Measurements from ENCODE around the gene LIMA1.
"Not testable (repeated sequence)": the region's sequence is repeated elsewhere in the genome, so short reads cannot be mapped to it uniquely, and the experiment has no call there.

Gene LIMA1

DNA sequence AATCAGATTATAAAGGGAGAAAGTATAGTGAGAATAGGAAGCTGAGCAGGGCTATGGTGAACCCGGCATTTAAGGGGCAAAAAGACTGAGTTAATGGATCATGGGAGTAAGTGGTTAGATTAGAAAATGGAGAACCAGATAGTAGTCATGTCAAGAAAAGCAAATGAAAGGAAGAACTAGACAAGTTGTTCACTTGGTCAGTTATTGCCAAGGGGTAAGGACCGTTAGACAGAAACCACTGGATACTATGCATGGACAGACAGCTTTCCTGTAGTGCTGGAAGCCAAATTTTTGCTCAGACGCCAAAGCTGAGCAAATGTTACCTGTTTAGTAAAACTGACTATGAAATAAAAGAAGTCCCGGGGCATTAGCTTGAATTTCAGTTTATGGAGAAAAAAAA, 3.8 kb downstream of the LIMA1 start:
- DNase-seq (ENCODE audit: low spot score), result no peak
- Histone ChIP-seq H3K4me3 (no peak overlapping the region), H3K27ac (no peak overlapping the region)
- TF ChIP-seq, protein P1, sequence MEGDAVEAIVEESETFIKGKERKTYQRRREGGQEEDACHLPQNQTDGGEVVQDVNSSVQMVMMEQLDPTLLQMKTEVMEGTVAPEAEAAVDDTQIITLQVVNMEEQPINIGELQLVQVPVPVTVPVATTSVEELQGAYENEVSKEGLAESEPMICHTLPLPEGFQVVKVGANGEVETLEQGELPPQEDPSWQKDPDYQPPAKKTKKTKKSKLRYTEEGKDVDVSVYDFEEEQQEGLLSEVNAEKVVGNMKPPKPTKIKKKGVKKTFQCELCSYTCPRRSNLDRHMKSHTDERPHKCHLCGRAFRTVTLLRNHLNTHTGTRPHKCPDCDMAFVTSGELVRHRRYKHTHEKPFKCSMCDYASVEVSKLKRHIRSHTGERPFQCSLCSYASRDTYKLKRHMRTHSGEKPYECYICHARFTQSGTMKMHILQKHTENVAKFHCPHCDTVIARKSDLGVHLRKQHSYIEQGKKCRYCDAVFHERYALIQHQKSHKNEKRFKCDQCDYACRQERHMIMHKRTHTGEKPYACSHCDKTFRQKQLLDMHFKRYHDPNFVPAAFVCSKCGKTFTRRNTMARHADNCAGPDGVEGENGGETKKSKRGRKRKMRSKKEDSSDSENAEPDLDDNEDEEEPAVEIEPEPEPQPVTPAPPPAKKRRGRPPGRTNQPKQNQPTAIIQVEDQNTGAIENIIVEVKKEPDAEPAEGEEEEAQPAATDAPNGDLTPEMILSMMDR (IDR thresholded peaks at IDR 0.05), result no peak

DNA sequence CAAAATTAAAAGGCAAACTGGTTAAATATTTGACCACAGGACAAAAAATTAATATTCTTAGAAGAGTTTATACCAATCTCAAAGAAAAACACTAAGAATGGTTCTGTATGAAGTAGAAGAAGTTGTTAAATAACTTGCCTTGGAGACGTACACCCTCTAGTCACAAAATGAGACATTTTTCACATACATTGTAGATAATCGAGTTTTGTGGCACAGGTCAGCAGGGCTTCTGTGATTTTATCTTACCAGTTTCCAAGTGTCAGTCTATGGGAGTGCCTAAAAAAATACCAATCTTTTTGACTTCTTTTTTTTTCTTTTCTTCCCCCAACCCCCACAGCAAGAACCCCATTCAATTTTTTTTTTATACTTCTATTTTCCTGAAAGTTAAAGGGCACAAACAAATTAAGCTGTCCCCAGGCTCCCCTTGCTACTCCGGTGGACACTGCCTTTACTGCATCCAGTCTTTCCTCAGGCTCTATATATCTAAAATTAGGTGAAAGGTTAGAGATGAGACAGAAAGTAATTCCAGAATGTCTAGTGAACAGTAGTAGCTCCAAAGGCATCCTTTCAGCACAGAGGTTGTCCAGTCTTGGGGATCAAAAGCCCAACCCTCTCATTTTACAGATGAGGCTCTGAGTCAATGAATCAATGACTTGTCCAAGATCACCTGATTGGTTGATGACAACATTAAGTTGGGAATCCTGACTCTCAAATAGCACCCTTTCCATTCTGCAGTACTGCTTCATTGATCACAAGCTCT, 6.2 kb downstream of the LIMA1 start:
- H3K27ac ChIP-seq, result peak overlapping the region in 1 of 2 donors; percentile 3
- TF ChIP-seq, protein P1 (IDR thresholded peaks at IDR 0.05), result no peak
- DNase-seq (ENCODE audit: low spot score), result no peak
- H3K4me3 ChIP-seq, result no peak overlapping the region

DNA sequence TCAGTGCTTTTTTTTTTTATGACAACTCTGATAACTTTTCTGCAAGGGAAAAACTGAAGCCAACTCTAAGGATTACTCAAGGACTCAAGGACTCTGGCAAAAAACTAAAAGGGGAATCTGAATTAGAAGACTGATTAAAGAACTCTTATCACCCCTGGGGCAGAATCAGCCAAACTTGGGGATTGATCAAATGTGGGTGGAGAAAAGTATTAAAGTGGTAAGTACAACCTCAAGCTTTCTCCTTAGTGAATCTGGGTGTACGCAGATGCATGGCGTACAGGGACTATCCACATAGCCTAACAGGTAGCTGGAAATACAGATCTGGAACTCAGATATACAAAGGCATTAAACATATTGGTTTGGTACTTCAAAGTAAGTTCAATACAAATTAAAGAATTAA, 7.3 kb downstream of the LIMA1 start:
- Histone ChIP-seq H3K4me3 (no peak overlapping the region), H3K27ac (no peak overlapping the region)
- TF ChIP-seq, protein P1 (IDR thresholded peaks at IDR 0.05), result no peak
- no peak for DNase-seq (ENCODE audit: low spot score)

DNA sequence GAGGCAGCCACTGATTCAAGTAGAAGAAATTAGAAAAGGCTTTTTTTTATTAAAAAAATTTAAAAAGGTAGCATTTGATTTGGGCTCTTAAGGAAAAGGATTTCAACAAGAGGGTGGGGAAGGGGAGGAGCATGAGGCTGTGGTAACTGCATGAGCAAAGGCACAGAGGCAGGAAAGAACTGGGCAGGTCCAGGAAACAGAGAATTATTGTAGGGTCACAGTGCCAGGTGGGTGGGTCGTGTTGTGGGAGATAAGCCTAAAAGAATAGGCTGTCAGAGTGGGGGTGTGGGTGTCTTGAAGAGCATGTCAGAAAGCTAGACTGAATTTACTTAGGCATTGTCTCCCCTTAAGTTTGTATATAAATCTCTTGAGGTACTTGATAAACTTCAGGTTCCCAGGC, 7.8 kb downstream of the LIMA1 start:
- no peak for DNase-seq (ENCODE audit: low spot score)
- Histone ChIP-seq H3K4me3 (no peak overlapping the region), H3K27ac (peak overlapping the region in 1 of 2 donors; percentile 56)
- TF ChIP-seq, protein P1 (IDR thresholded peaks at IDR 0.05), result no peak

DNA sequence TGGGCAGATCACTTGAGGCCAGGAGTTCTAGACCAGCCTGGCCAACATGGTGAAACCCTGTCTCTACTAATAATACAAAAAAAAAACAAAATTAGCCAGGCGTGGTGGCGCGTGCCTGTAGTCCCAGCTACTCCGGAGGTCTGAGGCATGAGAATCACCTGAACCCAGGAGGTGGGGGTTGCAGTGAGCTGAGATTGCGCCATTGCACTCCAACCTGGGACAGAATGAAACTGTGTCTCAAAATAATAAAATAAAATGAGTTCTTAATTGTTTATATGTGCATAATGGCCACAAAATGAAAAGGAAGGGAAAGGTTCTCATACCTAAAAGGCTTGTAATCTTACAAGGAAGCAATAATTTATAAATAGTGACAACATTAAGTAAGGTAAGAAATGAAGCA, 8.2 kb downstream of the LIMA1 start:
- H3K27ac ChIP-seq, result peak overlapping the region in 1 of 2 donors; percentile 22
- not testable (repeated sequence) for H3K4me3 ChIP-seq; DNase-seq (ENCODE audit: low spot score)

DNA sequence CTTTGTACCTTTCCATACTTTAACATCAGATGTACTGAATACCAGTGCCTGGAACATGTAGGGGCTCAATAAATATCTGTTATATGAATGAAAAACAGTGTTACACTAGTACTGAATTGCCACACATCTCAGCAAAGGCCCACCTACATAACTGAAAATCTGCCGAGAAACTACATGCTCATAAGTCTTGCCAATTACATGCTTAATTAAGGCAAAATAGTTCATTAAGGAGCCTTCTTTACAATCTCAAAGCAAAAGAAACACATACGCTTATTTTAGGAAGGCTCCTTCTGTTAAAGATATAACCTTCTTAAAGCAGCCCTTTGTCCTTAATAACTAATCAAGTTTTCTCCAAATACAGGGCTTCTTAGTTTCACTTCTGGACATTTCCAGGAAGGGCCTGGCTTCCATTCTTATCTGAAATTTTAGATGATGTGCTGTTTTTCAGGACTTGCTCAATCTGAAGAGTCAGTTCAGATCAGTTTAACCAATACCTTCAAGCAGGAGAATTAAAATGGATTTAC, 11.5 kb downstream of the LIMA1 start:
- no peak for DNase-seq (ENCODE audit: low spot score)
- peak overlapping the region; percentile 69 to 74 for H3K27ac ChIP-seq
- TF ChIP-seq, protein P1 (IDR thresholded peaks at IDR 0.05), result no peak
- H3K4me3 ChIP-seq, result peak overlapping the region; percentile 58

DNA sequence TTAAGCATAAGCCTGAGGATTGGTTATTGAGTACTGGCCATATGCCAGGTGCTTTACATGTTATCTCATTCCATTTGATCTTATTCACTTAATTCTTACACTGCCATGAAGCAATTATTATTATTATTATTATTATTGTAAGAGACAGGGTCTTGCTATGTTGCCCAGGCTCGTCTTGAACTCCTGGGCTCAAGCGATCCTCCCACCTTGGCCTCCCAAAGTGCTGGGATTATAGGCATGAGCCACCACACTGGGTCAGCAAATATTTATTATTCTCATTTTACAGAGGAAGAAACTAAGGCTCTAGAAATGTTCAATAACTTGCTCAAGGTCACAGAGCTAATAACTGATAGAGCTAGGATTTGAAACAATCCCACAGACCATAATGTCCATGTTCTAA, 14.8 kb downstream of the LIMA1 start:
- TF ChIP-seq, protein P1 (IDR thresholded peaks at IDR 0.05), result no peak
- H3K27ac ChIP-seq, result no peak overlapping the region
- H3K4me3 ChIP-seq, result no peak overlapping the region
- no peak for DNase-seq (ENCODE audit: low spot score)

All from coronary artery (tissue), 2 donors.